ENCODE results near the gene NDUFAF8. TPM values are rescaled to one million over a fixed set of nuclear protein-coding genes. Genes with fewer than 3 reads are reported as not detected.

Gene NDUFAF8
- total RNA-seq, 2 experiments from 2014 or later: 129 to 165 TPM

DNA sequence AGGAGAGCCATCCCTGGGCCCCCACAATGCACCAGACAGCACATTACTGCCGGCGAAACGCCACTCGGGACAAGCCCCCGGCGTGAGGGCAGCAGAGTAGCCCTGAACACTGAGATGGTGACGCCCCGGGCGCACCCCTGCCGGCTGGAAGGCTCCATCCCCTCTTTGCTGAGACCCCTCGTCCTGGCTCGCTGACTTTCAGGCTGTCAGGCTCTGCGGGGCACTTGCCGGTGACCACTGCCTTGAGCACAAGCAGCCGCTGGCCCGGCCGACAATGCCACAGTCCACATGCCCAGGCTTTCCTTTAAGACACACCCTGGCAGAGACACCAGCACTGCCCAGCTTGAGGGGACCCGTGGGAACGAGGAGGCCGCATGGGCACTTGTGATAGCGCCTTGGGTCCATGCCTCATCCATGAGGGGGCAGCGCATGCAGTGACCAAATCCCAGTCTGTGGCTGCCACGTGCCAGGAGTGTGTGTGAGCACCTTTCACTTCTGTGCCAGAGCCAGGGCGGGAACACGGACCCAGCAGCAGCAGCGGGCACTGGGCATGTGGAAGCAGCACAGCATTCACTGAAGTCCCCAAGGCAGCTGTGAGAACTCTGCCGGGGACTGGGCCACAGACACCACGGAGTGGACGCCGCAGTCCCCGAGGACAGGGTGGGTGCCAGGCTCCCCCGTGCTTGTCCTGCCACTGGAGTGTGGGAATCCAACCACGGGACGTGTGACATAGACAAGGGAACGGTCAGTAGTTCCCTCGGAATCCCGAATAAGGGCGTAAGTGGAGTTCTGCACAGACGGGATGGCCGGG lies 24.5 kb downstream of the NDUFAF8 start:
- POLR2A ChIA-PET: no interaction called here

DNA sequence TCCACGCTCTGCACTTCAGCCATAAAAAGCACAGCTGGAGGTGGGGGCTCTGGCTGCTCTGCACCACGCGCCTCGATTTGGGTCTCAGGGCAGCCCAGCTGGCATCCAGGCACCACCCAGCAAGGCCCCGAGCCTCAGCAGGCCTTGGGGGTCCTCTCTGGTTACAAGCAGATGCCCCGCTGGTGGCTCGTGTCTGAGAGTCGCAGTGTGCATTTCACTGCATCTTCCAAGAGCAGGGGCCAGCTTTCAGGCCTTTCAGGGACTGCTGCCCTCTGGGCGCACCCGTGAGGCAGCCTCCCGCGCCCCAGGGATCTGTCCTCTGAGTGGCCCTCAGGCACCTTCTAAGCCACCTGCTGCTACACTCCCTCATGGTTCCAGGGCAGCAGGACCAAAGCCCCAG lies 25.5 kb downstream of the NDUFAF8 start:
- POLR2A ChIA-PET: no interaction called here
- H3K36me3 ChIP-seq (ENCODE audit: insufficient read depth, low read length): peaks cover 36% of the 10 kb centered on the region
- no peak overlapping the region for H2AFZ ChIP-seq (ENCODE audit: low read length)

More for the DNA sequence above, 24.5 kb downstream of the NDUFAF8 start:
- Histone ChIP-seq H2AFZ (ENCODE audit: low read length) (no peak overlapping the region), H3K36me3 (ENCODE audit: insufficient read depth, low read length) (peaks cover 38% of the 10 kb centered on the region), H3K4me2 (ENCODE audit: low read length) (no peak overlapping the region), H3K79me2 (ENCODE audit: insufficient read depth, low read depth, low read length) (no peaks in the 10 kb centered on the region), H3K4me3 (ENCODE audit: low read depth, low read length, poor library complexity, severe bottlenecking) (no peak overlapping the region), H3K9me2 (ENCODE audit: insufficient read depth, low read length) (no peaks in the 10 kb centered on the region), H3K4me1 (ENCODE audit: insufficient read depth, low read length, poor library complexity, severe bottlenecking) (no peaks in the 10 kb centered on the region), H3K27ac (ENCODE audit: low read depth, low read length, poor library complexity, severe bottlenecking) (no peak overlapping the region), H3K9me3 (ENCODE audit: low read length) (no peaks in the 10 kb centered on the region), H4K20me1 (ENCODE audit: insufficient read depth, low read length) (no peaks in the 10 kb centered on the region)
- intact Hi-C loops (cut with micrococcal nuclease; ENCODE audit: unreplicated experiment): no loop called here
- BruUV-seq (replicated peaks): no TSS peak
- no peak for DNase-seq (ENCODE audit: low spot score)
- no peak for TF ChIP-seq EZH2phosphoT487 (IDR thresholded peaks at IDR 0.05; ENCODE audit: borderline replicate concordance, low read depth, low read length)
- TF ChIP-seq, protein P1, sequence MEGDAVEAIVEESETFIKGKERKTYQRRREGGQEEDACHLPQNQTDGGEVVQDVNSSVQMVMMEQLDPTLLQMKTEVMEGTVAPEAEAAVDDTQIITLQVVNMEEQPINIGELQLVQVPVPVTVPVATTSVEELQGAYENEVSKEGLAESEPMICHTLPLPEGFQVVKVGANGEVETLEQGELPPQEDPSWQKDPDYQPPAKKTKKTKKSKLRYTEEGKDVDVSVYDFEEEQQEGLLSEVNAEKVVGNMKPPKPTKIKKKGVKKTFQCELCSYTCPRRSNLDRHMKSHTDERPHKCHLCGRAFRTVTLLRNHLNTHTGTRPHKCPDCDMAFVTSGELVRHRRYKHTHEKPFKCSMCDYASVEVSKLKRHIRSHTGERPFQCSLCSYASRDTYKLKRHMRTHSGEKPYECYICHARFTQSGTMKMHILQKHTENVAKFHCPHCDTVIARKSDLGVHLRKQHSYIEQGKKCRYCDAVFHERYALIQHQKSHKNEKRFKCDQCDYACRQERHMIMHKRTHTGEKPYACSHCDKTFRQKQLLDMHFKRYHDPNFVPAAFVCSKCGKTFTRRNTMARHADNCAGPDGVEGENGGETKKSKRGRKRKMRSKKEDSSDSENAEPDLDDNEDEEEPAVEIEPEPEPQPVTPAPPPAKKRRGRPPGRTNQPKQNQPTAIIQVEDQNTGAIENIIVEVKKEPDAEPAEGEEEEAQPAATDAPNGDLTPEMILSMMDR (conservative IDR thresholded peaks at IDR 0.05; ENCODE audit: low read length): no peak
- CTCF ChIA-PET (ENCODE audit: unreplicated experiment): no interaction called here

GRCh38 chr17:81265576-81265975 lies 26.5 kb downstream of the NDUFAF8 start:
- no peak overlapping the region for H3K27ac ChIP-seq (ENCODE audit: low read depth, low read length, poor library complexity, severe bottlenecking)
- H3K36me3 ChIP-seq (ENCODE audit: insufficient read depth, low read length): peaks cover 37% of the 10 kb centered on the region
- H3K4me1 ChIP-seq (ENCODE audit: insufficient read depth, low read length, poor library complexity, severe bottlenecking): no peaks in the 10 kb centered on the region
- CTCF ChIA-PET (ENCODE audit: unreplicated experiment): no interaction called here
- no peaks in the 10 kb centered on the region for H4K20me1 ChIP-seq (ENCODE audit: insufficient read depth, low read length)
- H2AFZ ChIP-seq (ENCODE audit: low read length): no peak overlapping the region
- no peaks in the 10 kb centered on the region for H3K9me2 ChIP-seq (ENCODE audit: insufficient read depth, low read length)
- H3K79me2 ChIP-seq (ENCODE audit: insufficient read depth, low read depth, low read length): no peaks in the 10 kb centered on the region
- TF ChIP-seq, protein P1 (conservative IDR thresholded peaks at IDR 0.05; ENCODE audit: low read length): no peak
- TF ChIP-seq EZH2phosphoT487 (IDR thresholded peaks at IDR 0.05; ENCODE audit: borderline replicate concordance, low read depth, low read length): no peak
- no peaks in the 10 kb centered on the region for H3K9me3 ChIP-seq (ENCODE audit: low read length)
- no peak overlapping the region for H3K4me3 ChIP-seq (ENCODE audit: low read depth, low read length, poor library complexity, severe bottlenecking)
- BruUV-seq (replicated peaks): no TSS peak
- DNase-seq (ENCODE audit: low spot score): no peak
- intact Hi-C loops (cut with micrococcal nuclease; ENCODE audit: unreplicated experiment): no loop called here
- POLR2A ChIA-PET: no interaction called here
- H3K4me2 ChIP-seq (ENCODE audit: low read length): no peak overlapping the region

More for the DNA sequence above, 25.5 kb downstream of the NDUFAF8 start:
- no TSS peak for BruUV-seq (replicated peaks)
- no peak overlapping the region for H3K4me2 ChIP-seq (ENCODE audit: low read length)
- no peaks in the 10 kb centered on the region for H3K79me2 ChIP-seq (ENCODE audit: insufficient read depth, low read depth, low read length)
- TF ChIP-seq, protein P1 (conservative IDR thresholded peaks at IDR 0.05; ENCODE audit: low read length): no peak
- no peak for TF ChIP-seq EZH2phosphoT487 (IDR thresholded peaks at IDR 0.05; ENCODE audit: borderline replicate concordance, low read depth, low read length)
- H3K9me2 ChIP-seq (ENCODE audit: insufficient read depth, low read length): no peaks in the 10 kb centered on the region
- no peaks in the 10 kb centered on the region for H3K9me3 ChIP-seq (ENCODE audit: low read length)
- no peaks in the 10 kb centered on the region for H4K20me1 ChIP-seq (ENCODE audit: insufficient read depth, low read length)
- H3K27ac ChIP-seq (ENCODE audit: low read depth, low read length, poor library complexity, severe bottlenecking): no peak overlapping the region
- no peaks in the 10 kb centered on the region for H3K4me1 ChIP-seq (ENCODE audit: insufficient read depth, low read length, poor library complexity, severe bottlenecking)
- H3K4me3 ChIP-seq (ENCODE audit: low read depth, low read length, poor library complexity, severe bottlenecking): no peak overlapping the region
- intact Hi-C loops (cut with micrococcal nuclease; ENCODE audit: unreplicated experiment): no loop called here
- DNase-seq (ENCODE audit: low spot score): no peak
- CTCF ChIA-PET (ENCODE audit: unreplicated experiment): no interaction called here
